Left renal cortex interstitium (tissue), 4 donors: ENCODE results near the gene SH3RF1. TPM values are rescaled to one million over a fixed set of nuclear protein-coding genes. Genes with fewer than 3 reads are reported as not detected.

ENCODE experiments used
- DNase-seq, 4 donors: peaks; one replicate each; pipeline ENCODE4 v3.0.0-alpha.2; 2013; ENCODE audit warnings: low read depth in 4 of 4, low spot score in 2 of 4, missing footprints in 1 of 4
- polyA plus RNA-seq, 4 donors: library from polyadenylated mRNA; unstranded; fragments of 120-200 nt; gene quantifications; one replicate each; pipeline ENCODE4 v1.2.1, GENCODE V29; 2013; ENCODE audit not compliant: insufficient read length in 4 of 4

Gene SH3RF1
- polyA plus RNA-seq, 4 donors: 27.6 to 35.9 (median 28.7) TPM

DNA sequence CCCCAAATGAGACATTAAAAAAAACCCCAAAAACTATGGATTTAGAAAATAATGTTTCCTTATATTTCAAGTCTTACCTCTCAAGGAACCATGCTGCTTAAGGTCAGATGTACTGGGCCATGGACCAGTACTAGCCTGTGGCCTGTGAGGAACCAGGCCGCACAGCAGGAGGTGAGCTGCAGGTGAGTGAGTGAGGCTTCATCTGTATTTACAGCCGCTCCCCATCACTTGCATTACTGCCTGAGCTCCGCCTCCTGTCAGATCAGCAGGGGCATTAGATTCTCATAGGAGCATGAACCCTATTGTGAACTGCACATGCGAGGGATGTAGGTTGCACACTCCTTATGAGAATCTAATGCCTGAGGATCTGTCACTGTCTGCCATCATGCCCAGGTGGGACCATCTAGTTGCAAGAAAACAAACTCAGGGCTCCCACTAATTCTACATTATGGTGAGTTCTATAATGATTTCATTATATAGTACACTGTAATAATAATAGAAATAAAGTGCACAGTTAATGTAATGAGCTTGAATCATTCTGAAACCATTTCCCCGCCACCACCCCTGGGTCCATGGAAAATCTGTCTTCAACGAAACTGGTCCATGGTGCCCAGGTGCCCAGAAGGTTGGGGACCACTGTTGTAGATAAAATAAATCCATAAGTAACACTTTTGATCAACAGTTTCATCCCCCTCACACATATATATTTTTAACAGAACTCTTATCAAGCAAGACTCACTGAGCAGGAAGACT lies 155.4 kb downstream of the SH3RF1 start:
- no peak for DNase-seq

DNA sequence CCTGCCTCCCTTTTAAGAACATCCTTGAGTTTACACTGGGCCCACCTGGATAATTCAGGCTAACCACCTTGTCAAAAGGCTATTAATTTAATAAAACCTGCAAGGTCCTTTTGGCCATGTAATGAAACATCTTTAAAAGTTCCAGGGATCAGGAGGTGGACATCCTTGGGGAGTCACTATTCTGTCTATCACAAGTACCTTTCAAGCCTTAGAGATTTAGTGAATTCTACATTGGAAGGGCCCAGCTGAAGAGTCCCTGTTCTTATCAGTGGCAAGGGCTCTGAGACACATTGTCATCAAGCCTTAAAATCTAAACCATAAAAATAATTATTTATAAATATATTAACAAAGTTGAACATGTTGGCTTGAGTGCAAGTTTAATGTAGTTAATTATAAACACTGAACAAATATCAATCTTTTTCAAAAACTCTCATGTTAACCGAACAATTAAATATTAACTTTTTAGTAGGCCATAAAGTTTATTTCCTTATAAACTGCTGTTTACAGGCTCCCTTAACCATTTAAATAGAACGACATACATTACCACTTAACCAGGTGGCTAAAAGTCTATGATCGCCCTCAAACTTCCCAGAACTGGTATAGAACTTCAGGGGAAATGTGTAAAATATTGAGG lies 156.3 kb downstream of the SH3RF1 start:
- no peak for DNase-seq

DNA sequence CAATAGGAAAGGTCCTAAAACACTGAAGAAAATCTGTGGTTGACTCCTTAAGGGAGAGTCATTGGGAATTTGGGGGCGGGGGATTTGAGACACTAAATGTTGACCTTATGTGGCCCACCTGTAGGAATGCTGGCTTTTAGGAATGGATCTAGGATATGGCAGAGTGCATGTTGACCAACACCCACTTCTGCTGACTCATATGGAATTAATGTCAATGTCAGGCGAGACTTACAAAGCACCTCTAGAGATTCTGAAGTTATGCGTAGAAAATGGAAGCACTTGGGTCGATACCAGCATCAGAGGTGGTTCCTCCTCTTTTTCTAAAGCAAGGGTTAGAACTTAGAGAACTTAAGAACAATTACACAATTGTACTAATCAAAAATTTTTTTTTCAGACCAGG lies 160.1 kb downstream of the SH3RF1 start:
- DNase-seq: no peak

DNA sequence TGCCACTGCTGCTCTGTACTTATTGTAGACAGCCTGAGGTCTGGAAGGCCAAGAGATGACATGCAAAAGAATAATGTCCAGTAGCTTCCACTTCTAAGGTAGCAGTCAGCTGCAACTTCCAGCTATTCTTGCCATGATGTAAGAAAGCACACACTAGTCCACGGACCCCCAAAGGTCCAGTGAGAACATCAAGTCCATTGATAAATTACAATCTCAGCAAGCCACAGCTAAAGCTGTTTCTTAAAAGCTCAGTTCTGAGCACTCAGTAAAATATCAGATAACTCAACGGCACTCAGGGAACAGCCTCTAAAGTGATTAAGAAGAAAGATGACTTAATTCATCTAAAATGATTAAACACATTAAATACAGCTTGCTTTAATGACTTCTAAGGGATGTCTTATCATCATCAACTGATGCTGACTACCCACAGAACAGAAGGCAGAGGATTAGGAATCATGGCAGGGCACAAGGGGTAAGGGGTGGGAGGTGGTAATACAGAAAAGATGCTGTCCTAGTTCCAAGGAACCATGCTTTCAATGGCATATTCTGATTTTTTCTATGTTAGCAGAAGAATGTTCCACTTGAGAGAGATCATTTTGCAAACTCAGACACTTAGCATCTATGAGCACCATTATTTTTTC lies 161.6 kb downstream of the SH3RF1 start:
- no peak for DNase-seq

DNA sequence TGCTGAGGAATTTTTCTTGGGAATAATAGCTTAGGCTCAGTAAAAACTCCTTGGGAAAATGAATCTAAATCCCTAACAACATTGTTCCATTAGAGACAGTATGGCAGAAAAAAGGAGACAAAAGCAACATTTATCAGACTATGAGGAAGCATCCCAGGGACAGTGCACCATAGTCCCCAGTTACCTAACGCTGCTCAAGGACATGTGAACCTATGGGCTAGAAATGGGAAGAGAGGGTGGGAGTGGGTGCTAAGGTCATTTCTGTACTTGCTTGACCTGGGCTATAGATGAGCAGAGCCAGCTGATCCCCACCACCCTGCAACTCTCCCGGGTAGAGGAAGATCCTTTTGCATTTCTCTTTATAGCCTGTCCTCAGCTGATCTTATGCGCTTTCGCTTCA lies 162.5 kb downstream of the SH3RF1 start:
- DNase-seq: no peak

DNA sequence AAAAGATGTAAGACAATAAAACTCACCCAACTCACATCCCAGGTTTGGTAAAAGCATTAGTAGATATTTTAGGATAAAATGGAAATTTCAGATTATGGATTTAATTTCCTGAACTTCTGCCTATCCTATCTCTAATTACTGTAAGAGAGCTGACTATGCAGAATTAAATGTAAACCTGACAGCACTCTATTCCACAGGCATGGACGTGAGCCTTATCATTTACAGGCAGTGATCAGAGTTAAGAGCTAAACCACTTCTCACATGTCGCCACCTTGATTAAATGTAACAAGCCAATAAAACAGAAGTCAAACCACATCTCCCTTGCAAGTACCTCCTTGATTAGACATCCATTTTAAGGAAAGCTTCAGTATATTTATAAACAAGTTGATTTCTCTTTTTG lies 163.2 kb downstream of the SH3RF1 start:
- no peak for DNase-seq

DNA sequence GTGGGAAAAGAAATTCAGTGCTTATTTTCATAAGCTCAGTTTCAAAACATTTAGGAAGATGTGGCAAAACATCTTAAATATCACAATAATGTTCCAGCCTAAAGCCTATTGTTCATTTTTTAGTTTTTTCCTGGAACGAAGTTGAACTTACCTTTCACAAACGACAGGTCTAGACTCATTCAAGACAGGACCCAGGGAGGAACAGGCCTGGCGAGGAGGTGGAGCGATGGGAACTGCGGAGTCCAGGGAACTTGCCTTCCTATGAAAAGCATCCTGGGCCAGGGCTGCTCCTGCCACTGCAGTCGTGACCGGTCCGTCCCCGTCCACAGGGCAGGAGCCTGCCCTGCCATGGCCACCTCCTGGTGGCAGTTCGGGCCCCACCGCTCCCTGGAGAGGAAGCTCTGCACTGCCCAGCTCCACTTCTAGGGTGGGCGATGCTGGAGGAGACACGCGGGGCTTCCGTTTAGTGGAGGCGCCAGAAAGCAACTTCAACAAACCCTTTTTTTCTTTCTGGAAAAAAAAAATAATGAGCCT lies 164.0 kb downstream of the SH3RF1 start:
- no peak for DNase-seq

DNA sequence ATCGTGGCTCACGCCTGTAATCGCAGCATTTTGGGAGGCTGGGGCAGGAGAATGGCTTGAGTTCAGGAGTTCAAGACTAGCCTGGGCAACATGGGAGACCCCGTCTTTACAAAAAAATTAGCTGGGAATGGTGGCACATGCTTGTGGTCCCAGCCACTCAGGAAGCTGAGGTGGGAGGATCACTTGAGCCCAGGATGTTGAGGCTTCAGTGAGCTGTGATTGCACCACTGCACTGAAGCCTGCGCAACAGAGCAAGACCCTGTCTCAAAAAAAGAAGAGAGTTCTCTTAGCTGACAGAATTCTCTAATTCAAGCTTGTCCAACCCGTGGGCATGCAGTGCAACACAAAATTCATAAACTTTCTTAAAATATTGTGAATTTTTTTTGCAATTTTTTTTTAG lies 165.1 kb downstream of the SH3RF1 start:
- DNase-seq: no peak

DNA sequence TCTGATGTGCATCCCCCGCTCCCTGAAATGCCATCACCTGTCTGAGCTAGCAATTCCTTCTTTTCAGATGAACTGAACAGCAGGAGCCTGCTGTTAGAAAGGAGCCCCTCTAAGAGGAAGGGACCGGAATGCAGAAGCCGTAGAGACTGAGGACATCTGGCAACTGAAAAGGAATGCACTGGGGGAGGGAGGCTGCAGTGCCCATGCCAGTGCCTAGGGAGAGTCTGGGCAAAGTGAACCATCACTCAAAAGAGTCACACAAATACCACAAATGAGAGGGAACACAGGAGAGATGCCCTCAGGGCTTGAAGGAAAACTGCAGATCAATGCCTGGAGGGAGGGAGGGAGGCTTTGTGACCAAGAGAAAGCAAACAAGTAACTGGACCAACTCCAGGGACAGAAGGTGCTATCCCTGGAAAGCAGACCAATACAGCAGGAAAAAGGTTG lies 166.8 kb downstream of the SH3RF1 start:
- no peak for DNase-seq

DNA sequence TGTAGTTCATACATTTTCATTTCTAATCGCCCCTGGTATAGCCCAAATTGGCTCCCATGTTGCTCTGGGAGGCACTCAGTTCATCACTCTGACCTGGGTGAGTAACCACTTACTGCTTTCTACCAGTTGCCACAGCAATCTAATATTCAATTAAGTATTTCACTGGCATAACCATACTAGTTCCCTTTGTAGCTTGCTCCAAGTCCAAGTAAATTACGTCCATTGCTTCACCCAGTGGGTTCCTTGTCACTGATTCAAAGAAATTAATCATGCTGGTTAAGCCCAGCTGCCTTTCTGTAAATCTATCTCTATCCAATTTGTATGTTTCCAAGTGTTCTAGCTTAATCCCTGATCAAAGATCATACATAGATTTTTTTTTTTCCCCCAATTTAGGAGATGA lies 168.7 kb downstream of the SH3RF1 start:
- DNase-seq: no peak

DNA sequence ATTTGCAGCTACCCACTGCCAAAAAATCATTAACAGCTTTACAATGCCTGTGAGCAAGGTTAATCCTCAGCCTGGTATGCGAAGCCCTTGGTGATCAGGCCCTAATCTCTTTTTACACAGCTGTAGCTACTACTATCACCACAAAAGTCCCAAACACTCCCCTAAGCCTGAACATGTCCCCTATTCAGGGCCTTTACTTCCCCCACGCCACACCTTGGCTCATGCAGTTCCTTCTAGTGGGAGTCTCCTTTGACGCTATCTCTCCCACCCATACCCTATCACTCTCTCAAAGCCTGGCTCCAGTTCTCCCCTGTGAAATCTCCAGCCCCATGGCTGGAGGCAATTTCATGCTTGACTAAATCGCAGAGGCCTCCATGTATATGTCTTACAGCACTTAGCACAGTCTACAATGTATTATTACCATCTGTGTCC lies 170.1 kb downstream of the SH3RF1 start:
- no peak for DNase-seq

DNA sequence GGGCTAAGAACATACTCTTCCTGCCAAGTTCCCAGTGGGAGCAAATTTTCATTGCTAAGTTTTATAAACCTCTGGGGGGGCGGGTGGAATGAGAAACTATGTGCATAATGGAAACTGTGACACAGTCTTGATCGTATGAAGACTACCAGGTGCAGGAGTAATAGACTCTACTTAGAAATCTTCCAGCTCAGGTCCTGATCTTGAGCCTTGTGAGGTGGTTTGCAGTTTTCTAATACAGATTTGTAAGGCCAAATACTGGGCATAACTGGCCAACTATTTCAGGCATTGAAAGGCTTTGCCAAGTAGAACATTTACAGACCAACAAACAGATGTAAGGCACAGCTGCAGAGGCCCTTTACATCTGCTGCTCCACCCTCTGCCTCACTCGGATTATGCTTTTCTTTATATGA lies 171.0 kb downstream of the SH3RF1 start:
- DNase-seq: no peak

DNA sequence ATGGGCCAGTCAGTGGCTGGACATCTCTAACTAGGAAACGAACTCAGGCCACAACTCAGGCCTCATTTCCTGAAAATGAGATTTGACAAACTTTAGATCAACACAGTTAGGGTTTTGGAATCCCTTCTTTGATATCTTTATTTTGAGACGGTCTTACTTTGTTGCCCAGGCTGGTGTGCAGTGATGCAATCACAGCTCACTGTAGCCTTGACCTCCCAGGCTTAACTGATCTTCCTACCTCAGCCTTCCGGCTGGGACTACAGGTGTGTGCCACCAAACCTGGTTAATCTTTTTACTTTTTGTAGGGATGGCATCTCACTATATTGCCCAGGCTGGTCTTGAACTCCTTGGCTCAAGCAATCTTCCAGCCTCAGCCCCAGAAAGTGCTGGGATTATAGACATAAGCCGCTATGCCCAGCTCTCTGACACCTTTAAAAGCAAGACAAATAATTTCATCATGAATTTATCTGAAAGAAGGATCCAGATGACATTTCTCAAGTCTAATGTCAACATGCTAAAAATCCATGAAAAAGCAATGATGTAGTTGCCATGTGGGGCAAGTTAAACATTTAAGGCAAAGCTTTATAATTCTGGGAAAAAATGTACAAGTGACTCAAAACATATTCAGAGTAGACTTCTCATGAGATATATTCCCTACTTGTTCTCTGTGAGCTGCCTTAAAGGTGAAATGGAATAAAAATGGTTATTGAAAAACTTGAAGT lies 171.6 kb downstream of the SH3RF1 start:
- no peak for DNase-seq

DNA sequence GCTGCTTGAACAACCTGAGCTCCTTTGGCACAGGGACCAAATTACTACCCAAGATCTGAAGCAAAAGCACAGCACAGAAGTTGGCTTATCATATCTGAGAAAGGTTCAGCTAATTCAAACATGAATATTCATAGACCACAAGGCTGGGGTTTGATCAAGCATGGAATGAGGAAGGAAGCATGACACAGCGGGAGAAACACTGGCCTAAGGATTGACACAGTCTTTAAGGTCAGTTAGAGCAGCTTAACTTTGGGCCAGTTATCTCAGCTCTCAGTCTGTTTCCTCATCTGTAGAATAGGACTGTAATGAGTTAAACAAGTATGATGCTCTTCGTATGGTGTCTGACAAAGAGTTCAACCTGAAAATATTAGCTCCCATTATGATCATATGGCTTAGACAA lies 172.2 kb downstream of the SH3RF1 start:
- no peak for DNase-seq

DNA sequence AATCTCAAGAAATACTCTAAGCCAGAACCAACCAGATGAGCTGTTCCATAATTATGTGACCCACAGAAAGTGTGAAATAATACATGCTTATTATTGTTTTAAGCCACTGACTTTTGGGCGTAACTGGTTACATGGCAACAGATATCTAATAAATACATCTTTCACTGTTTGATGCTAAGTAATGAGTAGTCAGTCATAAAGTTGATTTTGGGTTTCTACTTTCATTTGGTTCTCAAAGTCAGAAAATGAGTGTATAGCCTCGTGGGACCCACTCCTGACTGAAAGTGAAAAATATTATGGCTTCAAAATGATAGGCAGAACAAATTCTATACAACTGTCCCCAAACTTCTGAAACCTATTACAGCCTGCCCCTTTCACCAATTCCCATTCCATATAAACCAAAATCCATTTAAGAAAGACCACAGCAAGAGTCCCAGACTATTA lies 172.7 kb downstream of the SH3RF1 start:
- DNase-seq: no peak

DNA sequence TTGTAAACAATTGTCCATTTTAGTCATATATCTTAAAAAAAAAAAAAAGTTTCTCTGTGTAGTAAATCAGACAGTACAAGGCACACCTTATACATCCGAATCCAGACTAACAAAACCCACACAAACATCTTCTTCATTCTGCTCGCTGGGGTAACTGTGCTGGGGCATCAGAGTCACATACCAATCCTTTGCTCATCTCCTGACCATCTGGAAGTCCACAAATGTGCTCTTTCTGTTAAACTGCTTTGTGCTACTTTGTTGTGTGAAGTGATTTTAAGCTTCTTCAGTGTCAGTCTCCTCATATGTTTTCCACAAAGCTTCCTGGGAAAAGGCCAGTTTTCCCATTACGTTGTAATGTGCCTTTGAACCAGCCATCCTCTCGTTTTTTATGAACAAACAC lies 174.5 kb downstream of the SH3RF1 start:
- no peak for DNase-seq

DNA sequence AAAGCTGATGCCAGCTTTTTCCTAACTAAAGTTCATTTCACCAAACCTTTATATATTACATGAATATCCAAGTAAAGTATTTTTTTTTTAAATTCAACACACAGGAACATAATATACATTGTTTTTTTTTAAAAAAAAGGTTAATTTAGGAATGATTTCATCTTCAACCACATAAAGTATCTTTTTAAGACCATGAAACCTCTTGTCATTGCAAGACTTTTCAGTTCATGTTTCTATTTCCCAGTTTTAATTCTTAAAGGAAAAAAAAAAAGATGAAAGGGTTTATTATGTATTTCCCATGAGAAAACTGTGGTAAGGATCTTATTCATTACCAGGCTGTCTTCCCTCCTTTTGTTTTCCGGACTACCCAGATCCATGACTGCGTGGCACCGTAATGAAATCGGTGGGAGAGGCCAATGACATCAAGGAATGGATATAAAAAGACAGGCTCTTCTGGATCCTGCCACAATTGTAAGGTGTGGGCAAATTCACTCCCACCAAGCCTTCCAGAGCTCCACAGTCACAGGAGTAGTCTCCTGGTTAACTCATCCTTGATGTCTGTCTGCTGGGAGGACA lies 176.0 kb downstream of the SH3RF1 start:
- DNase-seq: no peak

DNA sequence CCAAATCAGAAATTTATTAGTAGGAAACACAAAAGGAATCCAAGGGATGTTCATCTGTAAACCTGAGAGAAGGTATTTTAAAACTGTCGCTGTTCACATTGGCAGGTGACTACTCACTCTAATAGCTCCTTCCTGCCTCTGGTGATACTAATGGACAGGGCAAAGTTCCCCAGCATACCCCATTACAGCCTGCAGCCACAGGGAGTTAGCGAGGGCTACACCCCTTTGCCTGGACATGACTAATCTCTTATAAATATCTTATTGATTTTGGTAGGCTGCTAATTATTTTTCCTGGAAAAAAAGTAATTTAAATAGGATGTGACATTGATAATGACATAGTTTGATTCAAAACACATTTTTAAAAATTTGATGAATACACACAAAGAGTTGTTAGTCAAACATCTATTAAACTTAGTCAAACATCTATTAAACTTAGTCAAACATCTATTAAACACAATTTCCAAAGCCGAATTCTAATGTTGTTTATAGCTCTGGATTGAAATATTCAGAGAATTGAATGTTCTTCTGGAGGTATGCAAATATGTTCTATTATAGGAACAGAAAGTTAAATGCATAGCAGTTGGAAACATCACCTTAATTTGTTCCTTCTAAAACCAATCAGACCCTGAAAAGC lies 177.8 kb downstream of the SH3RF1 start:
- DNase-seq: no peak

DNA sequence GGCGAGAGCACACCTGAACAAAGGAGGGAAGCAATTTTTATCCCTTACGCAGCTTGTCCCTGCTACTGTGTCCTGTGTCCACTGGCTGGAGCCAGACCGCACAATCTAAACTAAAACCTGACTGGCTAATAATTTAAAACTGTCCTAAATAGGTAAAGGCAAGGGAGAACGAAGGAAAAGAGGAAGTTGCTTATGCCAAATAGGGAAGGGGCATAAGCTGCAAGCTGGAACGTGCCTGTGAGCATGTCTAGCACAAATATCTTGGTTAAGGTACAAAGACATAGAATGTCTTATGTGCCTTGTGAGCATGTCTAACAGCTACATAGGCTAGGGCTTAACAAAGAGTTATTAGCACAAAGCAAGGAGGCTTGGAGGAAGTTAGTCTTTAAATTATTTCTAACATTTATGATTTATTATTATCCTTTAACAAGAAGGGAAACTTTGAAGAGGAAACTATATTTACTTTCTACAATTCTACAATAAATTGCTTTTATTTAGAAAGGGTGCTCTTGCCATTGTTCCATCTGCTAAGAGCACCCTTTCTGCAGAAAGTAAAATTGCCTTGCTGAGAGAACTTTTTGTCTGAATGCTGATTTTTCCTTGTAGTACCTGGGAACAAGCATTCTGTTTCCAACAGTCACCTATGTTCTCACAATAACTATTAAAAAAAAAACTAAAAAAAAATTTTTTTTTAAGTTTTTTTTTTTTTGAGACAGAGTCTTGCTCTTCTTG lies 180.1 kb downstream of the SH3RF1 start:
- DNase-seq: no peak
